GM04503 (cell line): Measurements from ENCODE around the gene ABCC11.
"Not testable (repeated sequence)": the region's sequence is repeated elsewhere in the genome, so short reads cannot be mapped to it uniquely, and the experiment has no call there.

Source experiments
- DNase-seq: peaks from one replicate; pipeline ENCODE4 v3.0.0-alpha.2; 2012; ENCODE audit warnings: low read depth

ABCC11 gene

DNA sequence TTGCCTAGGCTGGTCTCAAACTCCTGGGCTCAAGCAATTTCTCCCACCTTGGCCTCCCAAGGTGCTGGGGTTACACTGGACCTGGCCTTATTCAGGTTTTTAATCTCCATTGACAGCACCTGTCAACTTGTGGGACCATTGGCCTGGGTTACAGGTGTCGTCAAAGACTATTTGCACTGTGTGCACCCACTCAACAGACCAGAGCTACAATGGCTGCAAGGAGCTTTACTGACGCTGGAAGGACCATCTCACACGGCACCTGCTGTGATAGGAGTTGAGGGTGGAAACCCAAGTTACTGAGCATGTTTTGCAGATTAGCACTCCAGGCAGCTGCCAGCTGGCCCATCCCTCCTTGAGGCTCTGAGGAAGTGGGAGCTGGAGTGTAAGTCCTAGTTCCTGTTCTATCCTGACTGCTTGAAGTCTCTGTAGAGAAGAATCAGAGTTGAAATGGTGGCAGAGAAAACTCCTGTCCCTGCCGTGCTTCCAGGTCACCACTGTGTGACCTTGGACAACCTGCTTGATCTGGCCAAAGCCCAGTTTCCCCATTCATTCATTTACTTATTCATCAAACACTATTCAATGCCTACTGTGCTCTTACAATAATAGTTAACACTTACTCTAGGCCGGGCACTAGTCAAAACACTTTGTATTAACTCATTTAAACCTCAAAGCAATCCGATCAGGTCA lies 45.7 kb downstream of the ABCC11 start:
- DNase-seq, result no peak

DNA sequence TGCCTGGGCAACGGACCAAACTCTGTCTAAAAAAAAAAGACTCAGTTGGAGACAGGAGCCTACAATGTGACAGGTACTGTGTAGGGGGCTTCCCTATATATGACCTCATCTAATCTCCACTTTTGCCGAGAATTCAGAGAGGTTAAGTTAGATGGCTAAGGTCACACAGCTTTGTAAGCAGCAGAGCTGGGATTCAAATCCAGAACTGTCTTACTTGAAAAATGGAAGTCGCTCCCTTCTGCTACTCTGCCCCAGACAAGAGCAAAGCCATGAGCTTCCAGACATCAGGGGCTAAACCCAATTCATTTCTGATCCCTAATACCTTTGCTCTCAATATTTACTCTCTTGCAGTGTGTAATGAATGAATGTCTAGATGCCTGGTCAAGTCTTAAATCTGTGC lies 50.0 kb downstream of the ABCC11 start:
- no peak for DNase-seq

DNA sequence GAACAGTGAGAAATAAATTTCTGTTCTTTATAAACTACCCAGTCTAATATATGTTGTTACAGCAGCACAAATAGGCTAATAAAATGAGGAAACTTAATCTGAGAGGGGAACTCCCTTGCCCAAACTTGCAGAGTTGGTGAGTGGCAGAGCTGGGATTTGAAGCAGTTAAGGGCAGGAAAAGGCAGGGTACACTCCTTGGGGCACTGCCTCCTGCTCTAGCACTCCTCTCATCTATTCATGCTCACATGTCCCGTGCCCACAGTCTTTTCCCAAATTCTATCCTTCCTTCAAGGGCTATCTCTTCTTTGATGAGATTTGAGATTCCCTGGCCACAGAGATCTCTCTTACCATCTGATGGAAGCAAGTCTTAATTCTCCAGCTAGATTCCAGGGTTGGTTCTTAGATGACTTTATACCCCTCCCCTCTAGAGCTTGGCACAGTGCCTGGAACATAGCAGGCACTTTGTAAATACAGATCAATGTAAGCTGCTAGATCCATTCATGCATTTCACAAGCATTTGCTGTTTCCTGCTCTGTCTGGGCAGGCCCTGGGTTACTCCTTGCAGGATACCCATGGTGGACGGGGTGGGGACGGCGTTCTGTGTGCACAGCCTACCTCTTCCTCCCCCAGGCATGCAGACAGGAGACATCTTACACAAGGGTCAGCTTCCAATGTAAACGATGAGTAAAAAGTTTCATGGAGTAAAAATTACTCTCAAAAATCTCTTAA lies 52.3 kb downstream of the ABCC11 start:
- DNase-seq, result no peak

DNA sequence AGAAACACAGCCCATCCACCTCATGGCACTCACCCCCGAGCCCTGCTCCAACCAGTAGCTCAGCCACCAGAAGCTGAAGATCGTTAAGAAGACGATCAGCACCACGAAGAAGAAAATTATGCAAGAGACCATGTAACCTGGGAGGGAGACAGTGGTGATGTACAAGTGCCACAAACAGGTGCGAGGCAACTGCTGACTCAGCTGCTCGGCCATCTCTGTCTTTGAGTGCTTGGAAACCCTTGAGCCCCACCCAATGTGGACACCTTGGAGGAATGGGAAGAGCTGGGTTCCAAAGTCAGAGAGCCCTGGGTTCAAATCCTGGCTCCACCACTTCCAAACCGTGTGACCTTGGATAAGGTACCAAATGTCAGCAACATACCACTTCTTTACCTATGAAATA lies 53.5 kb downstream of the ABCC11 start:
- DNase-seq, result no peak

DNA sequence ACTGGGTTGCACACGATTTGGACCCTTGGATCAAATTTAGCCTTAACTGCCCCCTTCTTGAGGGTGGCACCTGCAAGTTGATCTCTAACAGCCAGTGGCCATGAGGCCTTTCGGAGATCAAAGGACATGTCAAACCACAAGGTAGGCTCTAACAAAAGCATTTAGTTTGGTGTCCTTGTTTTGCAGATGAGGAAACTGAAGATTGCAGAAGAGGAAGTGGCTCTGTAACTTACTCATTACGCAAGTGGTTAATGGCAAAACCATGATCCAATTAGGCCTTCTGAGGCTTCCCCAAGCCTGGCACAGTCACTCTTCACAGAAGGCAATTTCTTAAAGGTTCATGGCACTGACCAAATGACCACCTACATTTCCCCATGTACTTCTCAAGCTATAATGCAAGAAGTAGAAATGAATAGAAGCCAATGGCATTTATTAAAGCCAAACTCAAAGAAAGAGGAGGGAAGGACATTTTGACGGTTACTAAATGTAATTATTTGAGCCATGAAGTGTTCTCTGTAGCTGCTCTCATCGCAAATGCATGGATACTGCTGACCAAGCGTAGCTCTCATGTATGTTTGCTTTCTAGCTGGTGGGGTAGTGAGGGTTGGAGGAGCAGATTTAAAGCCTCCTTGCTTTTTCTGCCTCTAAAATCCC lies 58.8 kb downstream of the ABCC11 start:
- DNase-seq, result no peak

DNA sequence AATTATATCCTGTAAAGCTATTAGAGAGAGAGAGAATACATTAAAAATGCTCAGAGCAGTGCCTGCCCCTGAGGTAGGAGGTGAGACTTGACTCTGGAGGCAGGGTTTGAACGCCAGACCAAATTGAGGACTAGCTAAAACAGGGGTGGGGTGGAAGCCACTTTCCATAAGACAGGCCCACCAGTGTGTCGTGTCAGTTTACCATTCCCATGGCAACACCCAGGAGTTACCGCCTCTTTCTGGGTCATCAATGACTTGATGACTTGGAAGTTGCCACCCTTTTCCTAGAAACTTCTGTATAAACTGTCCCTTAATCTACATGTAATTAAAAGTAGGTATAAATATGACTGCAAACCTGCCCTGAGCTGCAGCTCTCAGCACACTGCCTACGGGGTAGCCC lies 59.6 kb downstream of the ABCC11 start:
- DNase-seq, result no peak

DNA sequence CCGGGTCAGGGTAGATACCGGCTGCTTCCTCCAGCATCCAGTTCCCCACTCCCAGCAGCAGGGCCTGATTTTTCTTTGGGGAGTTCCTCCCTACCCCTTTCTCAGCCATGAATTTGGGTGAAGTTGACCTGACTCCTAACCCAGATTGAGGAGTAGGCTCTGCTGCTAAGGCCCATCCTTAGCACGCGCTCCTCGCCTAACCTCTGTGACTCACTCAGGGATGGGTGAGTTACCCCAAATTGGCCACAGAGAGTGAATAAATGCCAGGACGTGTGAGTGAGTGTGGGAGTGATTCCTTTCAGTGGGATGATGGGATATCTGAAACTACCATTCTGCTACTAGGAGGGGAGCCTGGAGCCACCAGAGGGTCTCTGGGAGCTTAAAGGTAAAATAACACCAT lies 62.7 kb downstream of the ABCC11 start:
- no peak for DNase-seq

DNA sequence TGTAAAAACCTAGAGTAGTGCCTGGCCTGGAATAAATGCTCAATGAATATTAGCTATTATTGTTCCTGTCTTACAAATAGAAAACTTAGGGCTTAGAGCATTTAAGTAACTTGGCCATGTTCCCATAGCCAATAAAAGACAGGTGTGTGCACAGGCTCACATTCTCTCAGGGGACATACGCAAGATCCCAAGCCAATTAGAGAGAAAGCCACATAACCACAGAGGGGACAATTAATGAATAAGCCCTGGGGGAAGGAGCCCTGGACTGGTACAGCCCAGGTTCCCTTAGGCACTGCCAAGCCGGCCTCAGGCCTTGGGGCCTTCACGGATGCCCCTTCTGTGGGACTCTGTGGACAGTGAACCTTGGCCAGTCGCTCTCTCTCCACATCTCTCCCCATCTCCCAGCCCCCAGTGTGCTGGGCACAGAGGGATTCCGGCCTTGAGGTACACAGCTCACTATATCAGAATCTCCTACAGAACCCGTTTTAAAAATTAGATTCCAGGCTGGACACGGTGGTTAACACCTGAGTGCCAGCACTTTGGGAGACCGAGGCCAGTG lies 64.3 kb downstream of the ABCC11 start:
- no peak for DNase-seq

DNA sequence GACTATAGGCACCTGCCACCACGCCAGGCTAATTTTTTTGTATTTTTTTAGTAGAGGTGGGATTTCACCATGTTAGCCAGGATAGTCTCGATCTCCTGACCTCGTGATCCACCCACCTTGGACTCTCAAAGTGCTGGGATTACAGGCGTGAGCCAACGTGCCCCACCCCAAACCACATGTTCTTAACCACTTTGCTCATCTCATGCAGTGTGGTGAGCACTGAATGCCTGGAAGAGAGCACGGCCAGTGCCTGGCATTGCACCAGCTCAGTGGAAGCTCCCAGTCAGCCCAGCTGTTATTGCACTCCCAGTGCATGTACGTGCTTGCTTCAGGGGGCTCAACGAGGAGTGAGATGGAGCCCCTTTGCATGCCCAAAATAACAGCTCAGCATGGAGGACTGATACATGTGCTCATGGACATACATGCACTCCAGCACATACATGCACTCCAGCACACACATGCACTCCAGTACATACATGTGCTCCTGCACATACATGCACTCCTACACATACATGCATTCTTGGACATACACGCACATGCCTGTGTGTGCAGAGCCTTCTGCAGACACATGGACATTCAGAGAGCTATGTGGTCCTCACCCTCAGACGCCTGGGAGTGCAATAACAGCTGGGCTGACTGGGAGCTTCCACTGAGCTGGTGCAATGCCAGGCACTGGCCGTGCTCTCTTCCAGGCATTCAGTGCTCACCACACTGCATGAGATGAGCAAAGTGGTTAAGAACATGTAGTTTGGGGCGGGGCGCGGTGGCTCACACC lies 65.4 kb downstream of the ABCC11 start:
- DNase-seq, result not testable (repeated sequence)

DNA sequence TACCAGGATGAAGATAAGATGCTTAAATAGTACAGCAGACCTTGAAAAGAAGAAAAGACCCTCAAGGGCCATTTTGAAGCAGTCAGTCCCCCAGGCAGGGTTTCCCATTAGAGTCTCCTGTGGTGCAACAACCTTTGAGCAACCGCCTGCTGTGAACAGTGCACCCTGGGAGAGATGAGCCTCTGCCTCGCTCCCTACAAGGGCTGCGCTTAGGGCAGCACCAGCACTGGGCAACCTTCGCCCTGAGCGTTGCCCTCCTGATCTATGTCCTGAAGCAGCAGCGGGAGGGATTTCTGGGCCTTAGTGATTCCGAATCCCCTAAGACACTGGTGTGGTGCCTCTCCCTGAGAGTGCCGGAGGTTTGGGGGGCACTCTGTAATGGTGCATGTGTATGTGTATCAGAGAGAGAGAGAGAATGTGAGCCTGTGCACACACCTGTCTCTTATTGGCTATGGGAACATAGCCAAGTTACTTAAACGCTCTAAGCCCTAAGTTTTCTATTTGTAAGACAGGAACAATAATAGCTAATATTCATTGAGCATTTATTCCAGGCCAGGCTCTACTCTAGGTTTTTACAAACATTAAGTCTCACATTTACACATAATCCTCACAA lies 66.4 kb downstream of the ABCC11 start:
- DNase-seq, result no peak

DNA sequence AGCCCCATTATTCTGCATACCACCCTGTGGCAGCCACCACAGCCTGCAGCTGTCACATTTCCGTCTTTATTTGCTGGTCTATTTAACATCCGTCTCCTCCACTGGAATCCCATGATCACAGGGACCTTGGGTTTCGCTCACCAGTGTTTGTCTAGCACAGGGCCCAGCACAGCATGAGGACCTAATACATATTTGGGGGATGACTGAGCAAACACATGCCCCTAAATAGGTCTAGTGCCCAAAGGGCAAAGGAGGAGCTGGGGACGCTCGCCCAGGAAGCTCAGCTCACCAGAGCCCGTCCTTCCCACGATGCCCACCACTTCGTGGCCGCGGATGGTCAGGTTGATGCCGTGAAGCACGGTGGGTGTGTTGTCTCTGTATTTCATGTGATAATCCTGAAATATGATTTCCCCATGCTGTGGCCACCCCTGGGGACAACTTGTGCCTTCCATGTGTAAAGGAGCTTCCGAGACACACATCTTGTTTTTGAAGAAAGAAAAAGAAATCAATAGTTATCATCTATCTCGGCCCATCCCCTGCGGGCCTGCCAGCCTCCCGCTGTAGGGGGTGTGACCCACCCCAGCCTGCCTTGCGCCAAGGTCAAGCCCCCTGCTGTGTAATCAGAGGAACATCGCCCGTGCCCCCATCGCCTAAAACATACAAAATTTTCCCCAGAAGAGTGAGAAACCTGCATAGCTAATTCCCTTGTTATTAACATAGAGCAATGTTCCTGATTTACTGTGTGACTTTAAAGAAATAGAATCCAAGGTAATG lies 70.5 kb downstream of the ABCC11 start:
- DNase-seq, result no peak

DNA sequence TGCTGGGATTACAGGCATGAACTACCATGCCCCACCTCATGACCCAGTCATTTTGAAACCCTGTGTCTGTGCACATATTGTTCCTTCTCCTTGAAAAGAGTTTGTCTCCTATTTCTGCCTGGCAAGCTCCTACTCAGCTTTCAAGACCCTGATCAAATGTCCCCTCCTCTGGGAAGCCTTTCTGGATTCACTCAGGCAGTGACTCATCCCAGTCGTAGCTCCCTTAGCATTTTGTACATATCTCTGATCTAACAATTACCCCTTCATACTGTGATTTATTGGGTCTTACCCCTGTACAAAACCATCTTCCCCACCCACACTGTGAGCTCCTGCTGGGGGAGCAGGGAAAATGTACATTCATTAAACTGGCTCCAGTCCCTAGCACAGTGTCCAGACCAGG lies 73.5 kb downstream of the ABCC11 start:
- DNase-seq, result no peak

DNA sequence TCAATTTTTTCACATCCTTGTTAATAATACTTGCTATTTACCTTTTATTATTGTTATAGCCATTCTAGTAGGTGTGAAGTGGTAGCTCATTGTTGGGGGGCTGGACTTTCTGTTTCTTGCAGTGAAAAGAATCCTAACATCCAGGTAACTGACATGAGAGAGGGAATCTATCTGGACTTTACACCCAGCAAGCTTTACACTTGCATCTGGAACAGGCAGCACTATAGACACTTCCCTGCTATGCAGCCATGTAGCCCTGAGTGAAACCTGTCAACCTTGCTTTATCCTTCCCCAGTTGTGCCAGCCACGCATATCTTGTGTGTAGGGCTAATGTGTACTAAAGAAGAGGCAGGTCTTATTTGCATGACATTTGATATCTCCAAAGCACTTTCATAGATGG lies 74.7 kb downstream of the ABCC11 start:
- DNase-seq, result no peak

DNA sequence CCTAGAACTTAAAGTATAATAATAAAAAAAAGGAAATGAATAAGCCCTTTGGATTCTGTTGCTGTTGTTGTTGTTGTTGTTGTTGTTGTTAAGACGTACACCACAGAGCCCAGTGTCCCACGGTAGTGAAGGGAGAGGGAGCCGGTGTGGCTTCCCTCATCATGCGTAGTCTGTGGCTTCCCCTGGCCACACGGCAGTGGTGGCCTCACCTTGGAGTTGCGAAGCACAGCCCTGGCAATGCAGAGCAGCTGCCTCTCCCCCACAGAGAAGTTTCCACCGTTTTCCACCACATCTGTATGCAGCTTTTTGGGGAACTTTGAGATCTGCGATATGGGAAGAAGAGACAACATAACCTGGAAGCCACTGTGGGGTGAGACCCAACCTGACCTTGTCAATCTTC lies 77.4 kb downstream of the ABCC11 start:
- DNase-seq, result no peak

DNA sequence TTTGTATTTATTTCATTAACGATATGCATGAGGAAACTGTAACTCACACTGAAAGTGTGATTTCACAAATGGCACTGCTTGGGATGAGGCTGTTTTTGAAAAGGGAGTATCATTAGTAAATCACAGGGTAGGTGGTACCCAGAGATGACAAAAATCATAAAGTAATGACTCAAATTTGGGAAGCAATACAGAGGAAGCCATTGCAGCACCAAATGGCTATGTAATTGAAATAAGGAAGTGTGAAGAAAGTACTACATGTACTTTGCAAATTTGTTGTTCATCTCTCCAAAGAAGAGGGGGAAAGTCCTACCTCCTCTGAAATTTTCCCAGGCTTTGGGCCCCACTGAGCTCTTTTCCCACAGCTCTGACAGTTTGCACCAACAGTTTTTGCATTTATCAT lies 79.3 kb downstream of the ABCC11 start:
- no peak for DNase-seq

DNA sequence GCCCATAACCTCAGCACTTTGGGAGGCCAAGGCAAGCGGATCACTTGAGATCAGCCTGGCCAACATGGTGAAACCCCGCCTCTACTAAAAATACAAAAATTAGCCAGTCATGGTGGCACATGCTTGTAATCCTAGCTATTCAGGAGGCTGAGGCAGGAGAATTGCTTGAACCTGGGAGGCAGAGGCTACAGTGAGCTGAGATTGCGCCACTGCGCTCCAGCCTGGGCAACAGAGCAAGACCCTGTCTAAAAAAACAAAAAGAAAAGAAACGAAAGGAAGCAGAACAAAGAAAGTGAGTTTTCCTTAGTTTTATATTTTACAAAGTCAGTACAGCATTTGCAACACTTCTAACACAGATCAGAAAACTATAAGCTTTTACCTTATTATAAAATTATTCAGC lies 80.7 kb downstream of the ABCC11 start:
- DNase-seq, result not testable (repeated sequence)

DNA sequence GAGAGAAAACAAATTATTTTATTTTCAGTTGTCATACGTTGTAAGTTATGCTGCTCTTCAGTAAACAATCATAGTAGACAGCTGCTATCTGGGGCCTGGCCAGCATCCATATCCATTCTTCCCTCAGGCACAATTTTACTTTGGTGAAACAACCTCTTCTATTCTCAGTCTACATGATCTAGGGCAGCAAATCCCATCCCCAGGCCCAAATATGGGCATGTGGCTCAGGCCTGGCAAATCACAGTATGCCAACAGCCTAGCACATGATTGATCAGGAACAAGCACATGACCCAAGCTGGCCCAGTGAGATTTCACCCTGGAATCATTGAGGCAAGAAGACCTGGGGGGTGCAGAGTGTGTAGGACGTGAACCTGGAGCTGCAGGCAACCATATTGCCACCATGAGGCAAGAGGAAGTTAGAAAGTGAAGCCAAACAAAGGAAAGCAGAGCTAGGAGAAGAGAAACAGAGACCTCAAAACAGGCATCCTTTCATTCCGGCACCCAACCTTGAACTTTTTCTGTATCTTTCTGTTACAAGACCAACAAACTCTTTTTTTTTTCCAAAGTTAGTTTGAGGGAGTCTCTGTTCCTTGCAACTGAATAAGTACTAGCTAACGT lies 81.3 kb downstream of the ABCC11 start:
- DNase-seq, result no peak

DNA sequence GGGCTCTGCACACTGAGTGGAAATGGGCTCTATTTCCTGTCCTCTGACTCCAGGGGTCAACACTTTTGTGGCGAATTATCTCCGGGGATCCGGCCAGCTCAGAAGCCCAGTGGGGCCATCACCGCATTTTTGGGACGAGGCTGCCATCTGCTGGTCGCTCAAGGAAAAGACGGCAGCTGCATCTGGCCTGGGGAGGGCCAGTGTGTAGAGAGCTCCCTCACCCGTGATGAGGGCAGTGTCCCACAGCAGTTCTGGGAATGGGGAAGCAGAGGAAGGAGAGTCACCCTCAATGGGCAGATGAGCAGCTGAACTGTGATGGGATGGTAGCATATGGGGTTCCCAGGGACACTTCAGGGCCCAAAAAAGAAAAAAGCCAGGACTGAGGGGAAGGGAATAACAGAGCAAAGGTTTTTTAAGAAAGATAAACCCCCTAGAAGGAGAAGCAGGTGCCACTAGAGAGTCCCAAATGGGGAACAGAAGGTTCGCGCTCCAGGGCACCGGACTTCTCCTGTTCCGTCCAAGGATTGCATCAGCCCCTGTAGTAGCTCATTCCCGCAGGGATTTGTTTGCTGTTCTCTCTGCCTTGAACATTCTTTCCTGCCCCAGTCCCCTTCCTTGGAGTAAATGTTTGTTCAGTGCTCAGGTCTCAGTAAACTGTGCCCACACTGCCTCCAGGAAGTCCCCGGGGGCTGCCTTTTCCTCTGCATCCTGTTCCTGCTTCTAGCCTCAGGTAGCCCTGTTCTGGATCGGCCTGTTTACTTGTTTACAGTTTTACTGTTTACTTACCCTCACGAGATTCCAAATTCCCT lies 82.2 kb downstream of the ABCC11 start:
- no peak for DNase-seq

DNA sequence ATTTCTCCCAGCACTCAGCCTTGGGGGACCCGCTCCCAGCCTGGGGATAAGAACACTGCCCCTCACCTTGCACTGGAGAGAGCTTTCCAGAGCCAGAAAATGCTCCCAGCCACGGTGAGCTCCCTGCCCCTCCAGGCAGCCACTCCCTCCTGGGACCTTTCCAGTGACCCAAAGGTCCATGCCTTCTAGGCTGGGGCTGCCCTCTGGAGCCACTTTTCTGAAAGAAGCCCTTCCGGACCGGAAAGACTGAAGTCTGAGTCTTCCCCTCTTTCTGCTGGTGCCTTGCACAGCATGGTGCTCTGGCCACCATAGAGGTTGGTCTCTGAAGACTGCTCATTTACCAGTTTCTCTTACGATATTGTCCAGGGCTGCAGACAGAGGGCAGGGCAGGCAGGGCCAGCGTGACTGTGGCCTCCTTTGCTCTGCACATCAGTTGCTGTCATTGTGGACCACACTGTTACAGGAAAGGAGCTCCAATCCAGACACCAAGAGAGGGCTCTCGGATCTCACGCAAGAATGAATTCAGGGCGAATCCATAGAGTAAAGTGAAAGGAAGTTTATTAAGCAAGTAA lies 84.4 kb downstream of the ABCC11 start:
- DNase-seq, result no peak
